ENCODE data around the gene RAI1.

RAI1 gene

DNA sequence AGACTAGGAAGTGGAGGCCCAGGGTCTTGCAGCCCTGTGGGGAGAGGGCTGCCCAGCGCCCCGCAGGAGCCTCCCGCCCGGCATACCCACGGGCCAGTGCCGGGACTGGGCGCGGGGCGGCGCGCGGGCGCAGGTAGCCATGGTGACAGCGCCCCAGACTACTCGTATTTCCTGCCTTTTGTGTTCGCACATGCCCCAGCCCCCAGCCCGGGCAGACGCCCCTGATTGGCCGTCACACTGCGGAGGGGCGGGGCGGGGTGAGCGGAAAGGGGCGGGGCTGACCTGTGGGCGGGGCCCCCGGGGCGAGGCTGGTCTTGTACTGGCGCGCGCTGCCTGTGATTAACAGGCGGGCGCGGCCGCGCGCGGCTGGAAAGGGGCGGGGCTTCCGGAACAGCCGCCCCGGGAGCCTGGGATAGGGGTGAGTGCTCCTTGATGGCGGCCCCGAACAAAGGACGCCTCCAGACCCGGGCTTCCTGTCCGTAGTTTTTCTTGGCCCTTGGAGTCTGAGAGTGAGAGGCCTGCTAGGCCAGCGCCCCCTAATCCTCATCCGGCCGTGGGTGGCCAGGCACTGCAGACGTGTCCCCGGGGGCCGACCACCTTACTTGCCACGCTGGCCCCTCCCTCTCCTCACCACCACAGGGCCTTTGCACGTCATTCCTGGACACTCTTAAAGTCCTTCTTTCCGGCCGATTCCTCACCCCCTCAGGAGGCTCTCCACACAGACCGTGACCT is 71.0 kb downstream of the RAI1 start:
- peak; percentile 97 to 98 for DNase-seq
- TF ChIP-seq GATA1 (IDR thresholded peaks at IDR 0.05; ENCODE audit: low read depth, low read length) (no peak), POLR2A (IDR thresholded peaks at IDR 0.05; ENCODE audit: low read length) (peak; percentile 74)

DNA sequence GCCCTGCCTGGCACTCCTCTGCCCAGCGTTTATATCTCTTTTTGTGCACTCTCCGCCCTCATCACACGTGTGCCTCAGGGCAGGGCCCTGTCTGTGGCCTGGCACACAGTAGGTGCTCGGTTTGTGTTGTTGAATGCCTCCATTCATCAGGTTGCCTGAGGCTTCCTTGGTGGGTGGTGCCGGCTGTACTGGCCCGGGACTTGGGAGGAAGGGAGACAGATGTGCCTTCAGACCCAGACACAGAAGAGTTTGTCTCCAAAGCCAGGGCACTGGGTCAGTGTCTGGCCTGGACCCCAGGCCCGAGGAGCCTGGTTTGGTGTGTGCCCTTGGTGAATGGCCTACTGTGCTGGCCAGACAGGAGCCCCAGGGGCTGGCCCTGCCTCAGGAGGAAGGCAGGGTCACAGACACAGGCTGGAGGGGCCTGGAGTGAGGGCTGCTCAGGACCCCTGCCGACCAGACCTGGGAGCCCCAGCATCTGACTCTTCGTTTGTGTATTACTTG is 71.6 kb downstream of the RAI1 start:
- TF ChIP-seq GATA1 (IDR thresholded peaks at IDR 0.05; ENCODE audit: low read depth, low read length) (no peak), POLR2A (IDR thresholded peaks at IDR 0.05; ENCODE audit: low read length) (peak; percentile 5)
- peak in 1 of 2 experiments; percentile 43 for DNase-seq

DNA sequence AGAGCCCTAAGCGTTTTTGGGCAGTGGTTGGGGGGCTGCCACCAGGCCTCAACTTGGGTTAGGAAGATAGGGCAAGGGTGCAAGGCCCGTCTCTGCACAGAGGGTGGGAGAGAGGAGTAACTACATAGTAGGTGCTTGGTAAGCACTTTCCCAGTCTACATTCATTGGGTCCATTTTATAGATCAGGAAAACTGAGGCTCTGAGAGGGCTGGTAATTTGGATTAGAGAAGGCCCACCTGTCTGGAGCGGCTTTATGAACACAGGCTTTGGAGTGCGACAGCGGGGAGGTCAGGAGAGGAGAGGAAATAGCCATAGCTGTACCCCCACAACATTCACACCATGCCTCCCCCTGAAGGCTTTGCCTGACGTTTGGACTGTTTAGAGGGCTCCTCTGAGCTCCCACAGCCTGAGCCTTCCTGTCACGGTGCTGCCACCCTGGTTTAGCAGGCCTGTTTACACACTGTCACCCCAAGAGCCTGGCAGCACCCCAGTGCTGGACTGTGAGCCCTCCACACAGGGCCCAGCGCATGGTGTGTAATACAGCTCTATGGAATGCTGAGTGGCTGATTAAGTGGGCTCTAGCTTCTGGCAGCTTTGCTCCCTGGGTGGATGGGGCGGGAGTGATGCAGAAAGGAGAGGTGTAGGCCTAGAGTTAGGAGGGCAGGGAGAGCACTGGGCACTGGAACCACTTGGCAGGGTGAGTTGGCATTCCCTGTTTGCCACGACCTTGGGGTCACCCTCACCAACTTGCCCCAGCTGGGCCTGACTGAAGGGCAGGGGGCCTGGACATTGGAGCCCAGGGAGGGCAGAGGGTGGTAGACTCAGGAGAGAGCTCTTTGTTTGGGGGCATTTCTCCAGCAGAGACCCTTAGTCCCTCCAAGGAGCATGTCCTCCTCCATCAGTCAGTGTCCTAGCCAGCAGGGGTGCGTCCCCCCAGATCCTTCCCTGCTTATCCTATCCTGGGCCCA is 73.7 kb downstream of the RAI1 start:
- no peak for TF ChIP-seq GATA1 (IDR thresholded peaks at IDR 0.05; ENCODE audit: low read depth, low read length)
- TF ChIP-seq POLR2A (IDR thresholded peaks at IDR 0.05; ENCODE audit: low read length): no peak
- DNase-seq: no peak

DNA sequence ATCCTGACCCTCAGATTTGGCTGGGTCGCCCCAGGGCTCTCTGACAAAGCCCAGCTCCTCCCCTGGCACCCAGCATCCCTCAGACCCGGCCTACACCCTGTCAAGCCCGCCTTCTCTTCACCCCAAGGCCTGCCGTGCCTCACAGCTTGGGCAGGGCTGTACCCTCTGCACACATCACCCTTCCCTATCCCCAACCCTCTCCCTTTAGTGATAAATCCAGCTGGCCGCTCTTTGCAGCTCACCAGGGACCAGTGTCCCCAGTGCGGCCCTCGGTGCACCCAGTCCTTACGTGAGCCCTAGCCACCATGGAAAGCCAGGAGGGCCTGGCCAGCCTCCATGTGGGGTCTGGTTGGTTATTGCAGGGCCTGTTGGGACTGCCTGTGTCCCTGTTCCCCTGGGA is 74.5 kb downstream of the RAI1 start:
- no peak for DNase-seq
- TF ChIP-seq POLR2A (IDR thresholded peaks at IDR 0.05; ENCODE audit: low read length): no peak
- TF ChIP-seq GATA1 (IDR thresholded peaks at IDR 0.05; ENCODE audit: low read depth, low read length): no peak

DNA sequence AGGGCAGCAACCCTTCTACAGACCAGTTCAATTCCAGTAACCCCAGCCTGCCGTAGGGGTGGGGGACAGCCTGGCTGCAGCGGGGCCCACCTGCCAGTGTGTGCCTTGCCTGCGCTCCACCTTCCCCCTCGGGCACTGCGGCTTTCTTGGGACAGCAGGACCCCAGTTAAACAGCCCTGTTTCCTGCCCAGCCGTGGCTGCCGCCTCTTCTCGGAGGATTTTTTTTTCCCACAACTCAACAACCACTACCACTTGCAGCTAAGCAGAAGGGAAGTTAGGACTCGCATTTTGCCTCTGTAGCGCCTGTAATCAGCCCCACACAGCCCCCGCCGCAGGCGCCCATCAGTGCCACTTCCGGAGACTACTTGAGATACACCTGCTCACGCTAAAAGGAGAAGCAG is 76.1 kb downstream of the RAI1 start:
- DNase-seq: no peak

DNA sequence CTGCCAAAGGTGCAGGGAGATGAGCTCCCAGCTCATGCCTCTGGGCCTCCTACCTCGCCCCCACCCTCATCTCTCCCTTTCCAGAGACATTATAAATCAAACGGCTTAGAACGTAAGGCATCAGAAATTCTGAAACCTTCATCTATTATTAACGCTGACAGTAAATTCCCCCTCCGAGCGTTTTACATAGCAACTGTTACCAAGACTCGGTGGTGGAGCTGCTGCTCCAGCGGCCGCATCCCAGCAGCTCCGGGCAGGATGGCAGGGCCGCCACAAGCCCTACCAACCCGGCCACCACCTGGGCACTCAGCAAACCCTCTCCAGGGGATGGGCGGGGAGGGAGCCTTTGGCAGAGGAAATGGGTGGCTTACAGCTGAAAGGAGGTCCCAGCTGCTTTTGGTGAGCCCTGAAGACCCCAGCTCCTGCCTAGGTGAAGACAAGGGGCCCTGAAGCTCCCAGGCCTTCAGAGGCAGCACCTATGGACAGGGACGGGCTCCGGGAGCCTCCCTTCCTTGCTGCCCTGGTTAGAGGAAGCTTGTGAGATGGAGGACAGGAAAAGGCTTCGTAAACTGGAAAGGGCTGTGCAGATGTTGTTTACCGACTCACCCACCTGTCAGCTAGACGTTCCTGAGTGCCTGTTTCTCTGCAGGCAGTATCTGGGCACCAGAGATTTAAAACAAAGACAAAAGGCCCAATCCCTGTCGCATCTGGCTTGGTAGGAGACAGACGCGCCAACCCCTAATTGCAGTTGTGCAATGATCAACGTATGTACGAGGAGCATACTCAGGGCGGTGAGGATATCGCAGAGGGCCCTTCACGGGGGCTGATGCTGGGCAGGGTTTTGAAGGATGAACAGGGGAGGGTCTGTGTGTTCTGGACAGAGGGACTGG is 76.9 kb downstream of the RAI1 start:
- no peak for DNase-seq
- TF ChIP-seq POLR2A (IDR thresholded peaks at IDR 0.05; ENCODE audit: low read length) (no peak), GATA1 (IDR thresholded peaks at IDR 0.05; ENCODE audit: low read depth, low read length) (no peak)

More for the DNA sequence above, 76.1 kb downstream of the RAI1 start:
- no peak for TF ChIP-seq POLR2A (IDR thresholded peaks at IDR 0.05; ENCODE audit: low read length)
- no peak for TF ChIP-seq GATA1 (IDR thresholded peaks at IDR 0.05; ENCODE audit: low read depth, low read length)

DNA sequence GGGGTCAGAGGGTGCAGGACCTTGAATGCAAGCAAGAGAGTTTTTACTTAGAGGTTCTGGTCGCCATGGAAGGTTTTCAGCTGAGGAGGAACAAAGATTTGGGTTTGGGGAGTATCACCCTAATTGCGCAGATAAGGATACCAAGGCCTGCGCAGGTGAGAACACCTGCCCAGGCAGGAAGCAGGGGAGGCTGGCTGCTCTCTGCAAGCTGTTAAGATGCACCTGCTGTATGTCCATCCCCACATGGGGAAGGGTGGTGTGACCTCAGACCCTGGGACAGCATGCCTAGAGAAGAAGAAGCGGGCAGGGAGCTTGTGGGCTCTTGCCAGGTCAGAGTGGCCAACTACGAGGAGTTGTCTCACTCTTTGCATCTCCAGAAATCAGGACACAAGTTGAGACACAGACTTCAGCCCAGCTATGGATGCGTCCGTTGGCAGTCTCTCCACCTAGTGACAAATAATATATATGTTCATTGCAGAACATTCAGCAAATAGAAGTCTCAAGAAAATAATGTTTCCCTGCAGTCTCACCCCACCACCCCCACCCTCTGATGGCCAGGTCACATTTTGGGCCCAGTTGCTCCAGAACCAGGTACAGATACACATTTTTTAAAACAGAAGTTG is 77.8 kb downstream of the RAI1 start:
- TF ChIP-seq GATA1 (IDR thresholded peaks at IDR 0.05; ENCODE audit: low read depth, low read length): no peak
- no peak for TF ChIP-seq POLR2A (IDR thresholded peaks at IDR 0.05; ENCODE audit: low read length)
- DNase-seq: no peak

DNA sequence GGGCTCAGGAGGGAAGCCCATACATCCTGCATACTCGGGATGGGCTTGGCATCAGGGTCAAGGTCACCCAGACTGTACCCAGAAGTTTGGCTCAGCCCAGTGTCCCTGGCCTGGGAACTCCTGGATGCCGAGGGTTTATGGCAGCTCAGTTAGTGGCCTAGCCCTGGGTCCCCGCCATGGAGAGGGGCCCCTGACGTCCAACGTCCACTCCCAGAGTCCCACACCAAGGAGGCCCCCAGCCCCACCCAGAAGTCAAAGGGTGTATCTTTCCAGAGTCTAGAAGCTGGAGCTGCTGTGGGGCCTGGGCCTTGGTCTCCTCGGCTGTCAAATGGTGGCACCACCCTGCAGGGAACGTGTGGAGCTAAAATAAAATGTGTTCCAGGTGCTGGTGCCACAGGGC is 79.1 kb downstream of the RAI1 start:
- TF ChIP-seq POLR2A (IDR thresholded peaks at IDR 0.05; ENCODE audit: low read length) (no peak), GATA1 (IDR thresholded peaks at IDR 0.05; ENCODE audit: low read depth, low read length) (no peak)
- DNase-seq: no peak

DNA sequence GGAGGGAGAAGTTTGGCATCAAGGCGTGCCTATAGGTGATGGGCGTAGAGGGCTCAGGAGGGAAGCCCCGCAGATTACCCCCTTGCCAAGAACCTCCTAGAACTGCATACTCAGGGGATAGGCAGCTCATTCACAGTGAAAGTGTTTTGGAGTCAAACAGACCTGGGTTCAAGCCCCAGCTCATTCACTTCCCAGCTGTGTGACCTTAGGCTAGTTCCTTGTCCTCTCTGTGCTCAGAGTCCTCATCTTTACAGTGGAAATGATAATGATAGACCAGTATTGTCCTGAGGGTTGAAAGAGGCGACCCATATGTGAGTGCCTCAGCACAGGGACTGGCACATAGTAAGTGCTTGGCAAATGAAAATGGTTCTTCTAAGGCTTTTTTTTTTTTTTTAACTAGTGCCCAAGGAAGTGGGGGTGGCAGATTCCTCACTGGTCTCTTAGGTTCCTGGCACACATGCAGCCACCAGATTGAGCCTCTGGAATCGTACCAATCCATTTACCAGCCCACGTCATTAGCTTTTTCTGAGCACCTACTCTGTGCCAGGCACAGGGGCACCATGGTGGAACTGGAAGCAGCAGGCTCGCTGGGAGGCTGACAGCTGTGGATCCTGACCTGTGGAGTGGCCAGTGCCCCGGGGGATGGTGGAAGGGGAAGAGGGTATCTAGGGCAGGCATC is 79.8 kb downstream of the RAI1 start:
- TF ChIP-seq GATA1 (IDR thresholded peaks at IDR 0.05; ENCODE audit: low read depth, low read length) (no peak), POLR2A (IDR thresholded peaks at IDR 0.05; ENCODE audit: low read length) (no peak)
- DNase-seq: no peak

DNA sequence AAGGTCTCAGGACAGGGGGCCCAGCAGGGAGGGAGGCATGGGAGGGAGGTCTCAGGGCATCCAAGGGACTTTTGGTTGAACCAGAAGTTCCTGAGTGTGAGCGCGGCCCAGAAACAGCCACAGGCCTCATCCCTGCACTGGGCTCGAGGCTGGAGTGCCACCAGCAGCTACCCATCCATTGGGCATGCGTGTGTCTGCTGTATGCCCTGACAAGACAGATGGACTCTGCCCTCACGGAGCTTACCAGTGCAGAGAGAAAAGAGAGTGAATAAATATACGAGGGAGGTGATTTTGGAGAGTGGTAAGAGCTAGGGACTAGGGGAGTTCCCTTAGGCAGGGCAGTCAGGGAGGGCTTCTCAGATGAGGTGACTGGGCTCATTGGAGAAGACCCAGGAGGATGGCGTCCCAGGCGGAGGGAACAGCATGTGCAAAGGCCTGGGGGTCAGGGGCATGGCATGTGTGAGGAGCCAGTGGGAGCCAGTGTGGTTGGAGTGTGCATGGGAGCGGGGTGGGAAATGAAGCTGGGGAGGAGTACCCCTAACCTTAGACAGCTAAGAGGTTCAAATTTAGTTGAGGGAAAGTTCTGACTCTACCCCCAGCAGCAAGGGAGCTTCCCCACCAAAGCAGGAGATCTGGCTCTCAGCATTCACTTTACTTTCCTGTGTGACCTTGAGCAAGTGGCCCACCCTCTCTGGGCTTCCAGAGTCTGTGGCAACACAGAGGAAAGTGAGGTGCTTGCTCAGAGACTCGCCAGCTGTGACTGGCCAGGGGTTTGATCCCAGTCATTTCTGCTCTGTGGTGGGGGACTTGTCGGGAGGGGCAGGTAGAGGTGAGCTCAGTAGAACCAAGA is 80.9 kb downstream of the RAI1 start:
- TF ChIP-seq GATA1 (IDR thresholded peaks at IDR 0.05; ENCODE audit: low read depth, low read length): no peak
- TF ChIP-seq POLR2A (IDR thresholded peaks at IDR 0.05; ENCODE audit: low read length): no peak
- DNase-seq: no peak

DNA sequence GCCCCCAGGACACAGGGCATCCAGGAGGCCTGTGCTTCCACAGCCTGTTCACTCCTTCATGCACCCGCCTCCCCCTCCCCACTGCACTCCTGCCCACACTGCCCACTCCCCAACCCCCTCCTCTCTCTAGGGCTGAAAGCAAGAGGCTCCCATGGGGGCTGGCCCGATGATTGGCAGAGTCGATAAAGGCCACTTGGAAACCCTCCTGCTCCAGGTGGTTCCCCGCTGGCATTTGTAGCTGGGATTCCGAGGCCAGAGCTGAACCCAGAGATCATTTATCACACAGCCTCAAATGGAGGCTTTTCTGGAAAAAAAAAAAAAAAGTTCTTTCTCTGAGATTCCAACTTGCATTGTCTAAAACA is 81.5 kb downstream of the RAI1 start:
- no peak for DNase-seq
- TF ChIP-seq GATA1 (IDR thresholded peaks at IDR 0.05; ENCODE audit: low read depth, low read length): no peak
- TF ChIP-seq POLR2A (IDR thresholded peaks at IDR 0.05; ENCODE audit: low read length): no peak

DNA sequence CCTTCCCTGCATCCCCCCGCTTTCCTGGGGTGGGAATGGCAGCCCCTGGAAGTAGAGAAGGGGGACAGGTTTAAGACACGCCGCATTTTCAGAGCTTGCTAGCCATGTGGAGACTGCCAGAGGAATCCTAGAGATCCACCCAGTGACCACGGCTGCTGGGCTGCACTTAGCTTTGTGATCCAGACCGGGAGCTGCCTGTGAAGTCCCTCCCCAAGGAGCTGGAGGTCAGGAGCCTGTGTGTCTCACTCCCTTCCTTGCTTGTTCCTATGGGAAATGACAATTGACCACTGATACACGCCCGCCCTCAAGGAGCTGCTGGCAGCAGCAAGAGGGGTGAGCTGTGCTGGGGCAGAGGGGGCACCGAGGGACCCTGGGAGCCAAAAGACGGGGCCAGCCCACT is 81.9 kb downstream of the RAI1 start:
- no peak for DNase-seq
- no peak for TF ChIP-seq POLR2A (IDR thresholded peaks at IDR 0.05; ENCODE audit: low read length)
- TF ChIP-seq GATA1 (IDR thresholded peaks at IDR 0.05; ENCODE audit: low read depth, low read length): no peak

All from erythroblast (primary cell).